ENCODE data around the gene PHF21A.

PHF21A gene

GRCh38 chr11:46060013-46060412, 61.2 kb downstream of the PHF21A start:
- Histone ChIP-seq H3K4me1 (ENCODE audit: insufficient read depth, low read length) (no peaks in the 10 kb centered on the region), H3K9ac (ENCODE audit: low read depth, low read length) (no peak overlapping the region), H4K20me1 (ENCODE audit: insufficient read depth, low read length) (no peaks in the 10 kb centered on the region), H3K9me3 (ENCODE audit: insufficient read depth, low read length, severe bottlenecking) (no peaks in the 10 kb centered on the region), H3K27me3 (ENCODE audit: insufficient read depth, low read length, poor library complexity) (no peaks in the 10 kb centered on the region), H3K36me3 (ENCODE audit: insufficient read depth, low read length) (no peaks in the 10 kb centered on the region), H3K79me2 (ENCODE audit: insufficient read depth, low read length) (no peaks in the 10 kb centered on the region), H3K4me3 (ENCODE audit: low read depth in 1 of 2, low read length in 2 of 2) (no peak overlapping the region), H3K4me2 (ENCODE audit: insufficient read depth, low read length) (no peak overlapping the region), H3K27ac (ENCODE audit: low read length) (no peak overlapping the region), H2AFZ (ENCODE audit: low read depth, low read length) (no peak overlapping the region)
- TF ChIP-seq CTCF (IDR thresholded peaks at IDR 0.05; ENCODE audit: borderline replicate concordance, extremely low read depth, low read length, poor library complexity, severe bottlenecking) = no peak
- TF ChIP-seq EZH2 (IDR thresholded peaks at IDR 0.05; ENCODE audit: borderline replicate concordance, low read depth, low read length, severe bottlenecking) = no peak
- ATAC-seq (ENCODE audit: insufficient read depth, low read depth) = no peak
- no peak for DNase-seq

GRCh38 chr11:46057489-46057888, 63.8 kb downstream of the PHF21A start:
- Histone ChIP-seq H2AFZ (ENCODE audit: low read depth, low read length) (no peak overlapping the region), H3K4me2 (ENCODE audit: insufficient read depth, low read length) (no peak overlapping the region), H3K9me3 (ENCODE audit: insufficient read depth, low read length, severe bottlenecking) (no peaks in the 10 kb centered on the region), H4K20me1 (ENCODE audit: insufficient read depth, low read length) (no peaks in the 10 kb centered on the region), H3K4me1 (ENCODE audit: insufficient read depth, low read length) (no peaks in the 10 kb centered on the region), H3K9ac (ENCODE audit: low read depth, low read length) (no peak overlapping the region), H3K36me3 (ENCODE audit: insufficient read depth, low read length) (no peaks in the 10 kb centered on the region; the same call in 1 of the 2 replicates), H3K79me2 (ENCODE audit: insufficient read depth, low read length) (no peaks in the 10 kb centered on the region), H3K4me3 (ENCODE audit: low read depth in 1 of 2, low read length in 2 of 2) (no peak overlapping the region), H3K27ac (ENCODE audit: low read length) (no peak overlapping the region), H3K27me3 (ENCODE audit: insufficient read depth, low read length, poor library complexity) (no peaks in the 10 kb centered on the region)
- ATAC-seq (ENCODE audit: insufficient read depth, low read depth) (no peak), DNase-seq (no peak)
- no peak for TF ChIP-seq CTCF (IDR thresholded peaks at IDR 0.05; ENCODE audit: borderline replicate concordance, extremely low read depth, low read length, poor library complexity, severe bottlenecking)
- no peak for TF ChIP-seq EZH2 (IDR thresholded peaks at IDR 0.05; ENCODE audit: borderline replicate concordance, low read depth, low read length, severe bottlenecking)

- H4K20me1 ChIP-seq (ENCODE audit: insufficient read depth, low read length) = no peaks in the 10 kb centered on the region
- no peaks in the 10 kb centered on the region for H3K27me3 ChIP-seq (ENCODE audit: insufficient read depth, low read length, poor library complexity)
- no peaks in the 10 kb centered on the region for H3K9me3 ChIP-seq (ENCODE audit: insufficient read depth, low read length, severe bottlenecking)
- no peak for DNase-seq
- H3K9ac ChIP-seq (ENCODE audit: low read depth, low read length) = no peak overlapping the region
- no peak for ATAC-seq (ENCODE audit: insufficient read depth, low read depth)
- no peak overlapping the region for H3K4me2 ChIP-seq (ENCODE audit: insufficient read depth, low read length)
- no peaks in the 10 kb centered on the region for H3K79me2 ChIP-seq (ENCODE audit: insufficient read depth, low read length)
- H3K27ac ChIP-seq (ENCODE audit: low read length) = no peak overlapping the region
- no peak overlapping the region for H2AFZ ChIP-seq (ENCODE audit: low read depth, low read length)
- TF ChIP-seq CTCF (IDR thresholded peaks at IDR 0.05; ENCODE audit: borderline replicate concordance, extremely low read depth, low read length, poor library complexity, severe bottlenecking) (no peak), EZH2 (IDR thresholded peaks at IDR 0.05; ENCODE audit: borderline replicate concordance, low read depth, low read length, severe bottlenecking) (no peak)
- no peaks in the 10 kb centered on the region for H3K4me1 ChIP-seq (ENCODE audit: insufficient read depth, low read length)
- no peak overlapping the region for H3K4me3 ChIP-seq (ENCODE audit: low read depth in 1 of 2, low read length in 2 of 2)
- H3K36me3 ChIP-seq (ENCODE audit: insufficient read depth, low read length) = no peaks in the 10 kb centered on the region; the same call in 1 of the 2 replicates
These were observed 65.9 kb downstream of the PHF21A start for GRCh38 chr11:46055371-46055770.

- H3K9me3 ChIP-seq (ENCODE audit: insufficient read depth, low read length, severe bottlenecking) = no peaks in the 10 kb centered on the region
- no peak overlapping the region for H3K27ac ChIP-seq (ENCODE audit: low read length)
- no peaks in the 10 kb centered on the region for H3K4me1 ChIP-seq (ENCODE audit: insufficient read depth, low read length)
- no peak overlapping the region for H2AFZ ChIP-seq (ENCODE audit: low read depth, low read length)
- no peak for DNase-seq
- no peaks in the 10 kb centered on the region for H3K79me2 ChIP-seq (ENCODE audit: insufficient read depth, low read length)
- H3K4me2 ChIP-seq (ENCODE audit: insufficient read depth, low read length) = no peak overlapping the region
- H3K27me3 ChIP-seq (ENCODE audit: insufficient read depth, low read length, poor library complexity) = no peaks in the 10 kb centered on the region
- no peak overlapping the region for H3K9ac ChIP-seq (ENCODE audit: low read depth, low read length)
- H4K20me1 ChIP-seq (ENCODE audit: insufficient read depth, low read length) = no peaks in the 10 kb centered on the region
- H3K4me3 ChIP-seq (ENCODE audit: low read depth in 1 of 2, low read length in 2 of 2) = no peak overlapping the region
- peaks cover 4% of the 10 kb centered on the region; the same call in 1 of the 2 replicates for H3K36me3 ChIP-seq (ENCODE audit: insufficient read depth, low read length)
- no peak for TF ChIP-seq CTCF (IDR thresholded peaks at IDR 0.05; ENCODE audit: borderline replicate concordance, extremely low read depth, low read length, poor library complexity, severe bottlenecking)
- TF ChIP-seq EZH2 (IDR thresholded peaks at IDR 0.05; ENCODE audit: borderline replicate concordance, low read depth, low read length, severe bottlenecking) = no peak
- ATAC-seq (ENCODE audit: insufficient read depth, low read depth) = no peak
These were observed 70.2 kb downstream of the PHF21A start for GRCh38 chr11:46051102-46051501.

Data from DND-41 (cell line).